Smooth muscle cell of the coronary artery (primary cell): ENCODE measurements around the gene OR56A1. TPM values are rescaled to one million over a fixed set of nuclear protein-coding genes. Genes with fewer than 3 reads are reported as not detected.

Experiments
- total RNA-seq: library from RNA; depleted of rRNA; stranded (reverse); fragments of >200 nt; gene quantifications from 2 replicates; pipeline ENCODE4 v1.2.3, GENCODE V29; 2014; ENCODE audit warnings: low replicate concordance

The OR56A1 gene
- not detected in 2 replicates for total RNA-seq

GRCh38 chr11:6030708-6031405, at the start of gene OR56A1:
Gene OR56A1, minus strand, starts transcription at chr11:6030758. Its CDS starts 3,066 bp downstream, at chr11:6027692.

GRCh38 chr11:6006846-6007245, 23.7 kb downstream of the OR56A1 start, which contains the start of gene OR56A4:
Gene OR56A4, minus strand, starts transcription at chr11:6006946. Its CDS starts 3,954 bp downstream, at chr11:6002992.

GRCh38 chr11:5986885-5987284, 43.7 kb downstream of the OR56A1 start, which contains the start of gene OR52L1:
Gene OR52L1, minus strand, starts transcription at chr11:5986985. Its CDS starts 55 bp downstream, at chr11:5986930.

Other genes with a start within 250 kb of the OR56A1 start
- not detected in 2 replicates for gene OR52N5, start 247.4 kb downstream of the OR56A1 start, total RNA-seq
- gene OR52N1, start 239.5 kb downstream of the OR56A1 start, total RNA-seq, result not detected in 2 replicates
- gene OR52N2, start 221.8 kb downstream of the OR56A1 start, total RNA-seq, result not detected in 2 replicates
- gene OR52E6, start 188.9 kb downstream of the OR56A1 start, total RNA-seq, result not detected in 2 replicates
- not detected in 2 replicates for gene OR52E8, start 173.1 kb downstream of the OR56A1 start, total RNA-seq
- gene OR52E4, start 150.1 kb downstream of the OR56A1 start, total RNA-seq, result not detected in 2 replicates
- gene OR52E5, start 137.6 kb downstream of the OR56A1 start, total RNA-seq, result not detected in 2 replicates
- gene OR56A3, start 88.5 kb downstream of the OR56A1 start, total RNA-seq, result not detected in 2 replicates
- not detected in 2 replicates for gene OR56A5, start 62.3 kb downstream of the OR56A1 start, total RNA-seq
- not detected in 2 replicates for gene OR52L1, start 43.8 kb downstream of the OR56A1 start, total RNA-seq
- not detected in 2 replicates for gene OR56A4, start 23.8 kb downstream of the OR56A1 start, total RNA-seq
- not detected in 2 replicates for gene OR56B4, start 76.9 kb upstream of the OR56A1 start, total RNA-seq
- not detected in 2 replicates for gene OR52B2, start 139.6 kb upstream of the OR56A1 start, total RNA-seq
- not detected in 2 replicates for gene OR52W1, start 168.5 kb upstream of the OR56A1 start, total RNA-seq
- not detected in 2 replicates for gene C11orf42, start 174.8 kb upstream of the OR56A1 start, total RNA-seq
- 5.7 and 7.4 TPM in 2 replicates for gene FHIP1B, start 203.9 kb upstream of the OR56A1 start, total RNA-seq
- gene CNGA4, start 208.3 kb upstream of the OR56A1 start, total RNA-seq, result under 0.01 and 0.47 TPM in 2 replicates
- gene CCKBR, start 229.1 kb upstream of the OR56A1 start, total RNA-seq, result not detected in 2 replicates